Neuronal stem cell (in vitro differentiated cells): ENCODE measurements around the gene MTCH1.

Experiments used
- DNase-seq: peaks from one replicate; pipeline ENCODE4 v3.0.0-alpha.2; 2013; ENCODE audit warnings: low spot score
- H2AFZ ChIP-seq: one replicate; pipeline ENCODE4 v1.6.1; 2013; ENCODE audit warnings: mild to moderate bottlenecking, low read length, inconsistent platforms
- H2AK5ac ChIP-seq: 2 replicates; pipeline ENCODE4 v1.6.1; 2013; ENCODE audit warnings: low read depth, mild to moderate bottlenecking, inconsistent platforms, low read length, moderate library complexity, mixed read lengths
- H2BK120ac ChIP-seq: 2 replicates; pipeline ENCODE4 v1.6.1; 2013; ENCODE audit warnings: low read depth, mild to moderate bottlenecking, inconsistent platforms, low read length, moderate library complexity, mixed read lengths
- H2BK12ac ChIP-seq: one replicate; pipeline ENCODE4 v1.6.1; 2013; ENCODE audit warnings: low read length, inconsistent platforms
- H2BK15ac ChIP-seq: 2 replicates; pipeline ENCODE4 v1.6.1; 2013; ENCODE audit warnings: mild to moderate bottlenecking, low read length, inconsistent platforms, mixed read lengths
- H2BK5ac ChIP-seq: one replicate; pipeline ENCODE4 v1.6.1; 2013; ENCODE audit warnings: inconsistent platforms, mild to moderate bottlenecking, low read length, moderate library complexity
- H3K14ac ChIP-seq: one replicate; pipeline ENCODE4 v1.6.1; 2013; ENCODE audit warnings: low read length, inconsistent platforms
- H3K18ac ChIP-seq: 2 replicates; pipeline ENCODE4 v1.6.1; 2013; ENCODE audit warnings: low read length, inconsistent platforms
- H3K23ac ChIP-seq: 2 replicates; pipeline ENCODE4 v1.6.1; 2013; ENCODE audit warnings: low read depth, mild to moderate bottlenecking, mixed read lengths, low read length, inconsistent platforms; ENCODE audit not compliant: poor library complexity
- H3K27ac ChIP-seq: replicated peaks from 3 replicates; pipeline ENCODE4 v1.5.1; 2013; ENCODE audit warnings: low read length, inconsistent platforms
- H3K27me3 ChIP-seq, 3 experiments: 2 replicates each; pipeline ENCODE4 v1.6.1; 2013; ENCODE audit warnings: low read length in 3 of 3, mild to moderate bottlenecking in 2 of 3, inconsistent platforms in 1 of 3, low read depth in 1 of 3, mixed read lengths in 1 of 3, moderate library complexity in 1 of 3; ENCODE audit not compliant: control insufficient read depth in 3 of 3, insufficient read depth in 3 of 3
- H3K36me3 ChIP-seq, 2 donors: replicated peaks in 1 of 2; 2 replicates each; pipeline ENCODE4 v1.6.1; 2013; ENCODE audit warnings: low read length in 2 of 2; ENCODE audit not compliant: control insufficient read depth in 2 of 2, insufficient read depth in 2 of 2
- H3K4ac ChIP-seq: 2 replicates; pipeline ENCODE4 v1.6.1; 2013; ENCODE audit warnings: inconsistent platforms, mild to moderate bottlenecking, low read length, moderate library complexity
- H3K4me1 ChIP-seq, 2 donors: 1 replicate in 1 of 2; 2 replicates in 1 of 2; pipeline ENCODE4 v1.6.1; 2013; ENCODE audit warnings: low read length in 2 of 2, low read depth in 1 of 2; ENCODE audit not compliant: control insufficient read depth in 2 of 2, insufficient read depth in 1 of 2
- H3K4me2 ChIP-seq: one replicate; pipeline ENCODE4 v1.6.1; 2013; ENCODE audit warnings: mild to moderate bottlenecking, low read length, inconsistent platforms; ENCODE audit not compliant: insufficient read depth, poor library complexity, severe bottlenecking
- H3K4me3 ChIP-seq, 2 donors: 2 replicates each; pipeline ENCODE4 v1.5.1; 2013; ENCODE audit warnings: low read length in 2 of 2, mild to moderate bottlenecking in 2 of 2, inconsistent platforms in 1 of 2, moderate library complexity in 1 of 2
- H3K79me1 ChIP-seq: one replicate; pipeline ENCODE4 v1.6.1; 2013; ENCODE audit warnings: low read depth, mild to moderate bottlenecking, inconsistent platforms, low read length, moderate library complexity
- H3K9ac ChIP-seq: one replicate; pipeline ENCODE4 v1.6.1; 2013; ENCODE audit warnings: mild to moderate bottlenecking, low read depth, low read length, inconsistent platforms; ENCODE audit not compliant: poor library complexity
- H3K9me3 ChIP-seq, 2 donors: replicated peaks in 1 of 2; 2 replicates each; pipeline versions ENCODE3 to v1.6.1; 2013; ENCODE audit warnings: low read length in 2 of 2, mild to moderate bottlenecking in 2 of 2, inconsistent platforms in 1 of 2, low read depth in 1 of 2, mixed read lengths in 1 of 2, moderate library complexity in 1 of 2; ENCODE audit not compliant: control insufficient read depth in 2 of 2, insufficient read depth in 1 of 2
- H4K8ac ChIP-seq: one replicate; pipeline ENCODE4 v1.6.1; 2013; ENCODE audit warnings: low read depth, mild to moderate bottlenecking, inconsistent platforms, low read length, moderate library complexity
- H4K91ac ChIP-seq: one replicate; pipeline ENCODE4 v1.6.1; 2013; ENCODE audit warnings: low read length, low read depth, mild to moderate bottlenecking, inconsistent platforms; ENCODE audit not compliant: poor library complexity
- WGBS, 2 donors: extraction: QIAGEN DNeasy Blood & Tissue Kit; methylation state at CpG; one replicate each; pipeline ENCODE4 v1.1.7; 2013; ENCODE audit warnings: missing lambda C conversion rate in 2 of 2, mixed read lengths in 1 of 2; ENCODE audit not compliant: insufficient read length in 2 of 2, insufficient replicate concordance in 1 of 2; ENCODE audit errors: extremely low coverage in 2 of 2; 5-methylcytosine and 5-hydroxymethylcytosine counted together

MTCH1 gene

DNA sequence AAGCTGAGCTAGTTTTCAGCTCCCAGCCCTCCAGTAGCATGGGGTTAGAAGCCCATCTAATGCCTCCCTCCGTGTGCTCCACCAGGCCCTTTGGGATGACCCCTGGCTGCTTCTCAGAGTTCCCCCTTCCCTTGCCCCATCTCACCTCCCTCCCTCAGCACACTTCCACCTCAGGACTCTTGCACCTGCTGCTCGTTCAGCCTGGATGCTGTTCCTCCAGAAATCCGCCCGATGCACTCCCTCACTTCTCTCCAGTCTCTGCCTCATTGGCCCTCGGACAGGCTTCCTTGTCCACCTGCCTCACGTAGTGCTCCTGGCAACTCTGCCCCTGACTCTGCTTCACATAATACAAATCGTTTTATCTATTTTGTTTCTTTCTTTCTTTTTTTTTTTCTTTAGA, 46.2 kb upstream of the MTCH1 start:
- no peak overlapping the region for H3K23ac ChIP-seq

DNA sequence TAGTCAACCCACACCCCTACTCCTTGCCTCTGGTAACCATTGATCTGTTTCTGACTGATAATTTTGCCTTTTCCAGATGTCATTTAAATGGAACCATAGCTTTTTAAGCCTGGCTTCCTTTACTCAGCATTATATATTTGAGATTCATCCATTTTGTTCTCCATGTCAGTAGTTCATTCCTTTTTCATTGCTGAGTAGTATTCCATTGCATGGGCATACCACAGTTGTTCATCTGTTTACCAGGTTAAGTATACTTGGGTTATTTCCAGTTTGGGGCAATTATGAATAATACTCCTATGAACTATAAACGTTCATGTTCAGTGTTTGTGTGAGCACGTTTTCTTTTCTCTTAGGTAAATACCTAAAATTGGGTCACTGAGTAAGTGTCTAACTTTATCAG, 44.6 kb upstream of the MTCH1 start:
- Histone ChIP-seq H3K4ac (no peak overlapping the region), H3K27me3 (no peaks in the 10 kb centered on the region), H3K4me1 (no peaks in the 10 kb centered on the region), H2BK15ac (no peak overlapping the region), H3K18ac (no peak overlapping the region), H3K23ac (no peak overlapping the region), H3K4me2 (no peak overlapping the region), H2BK5ac (no peak overlapping the region), H2AFZ (no peak overlapping the region), H2BK12ac (no peak overlapping the region), H3K36me3 (no peaks in the 10 kb centered on the region), H3K9ac (no peak overlapping the region), H3K4me3 (no peak overlapping the region), H4K8ac (no peak overlapping the region), H2AK5ac (no peak overlapping the region), H3K9me3 (peaks cover 5 to 7% of the 10 kb centered on the region in 2 donors), H2BK120ac (no peak overlapping the region), H3K27ac (no peak overlapping the region), H3K14ac (no peak overlapping the region), H4K91ac (no peak overlapping the region), H3K79me1 (no peaks in the 10 kb centered on the region)
- no CpG with 5 or more reads among the region's 2 CpGs for WGBS, 2 donors
- DNase-seq = no peak

More for the DNA sequence above, 46.2 kb upstream of the MTCH1 start:
- H3K4me3 ChIP-seq = no peak overlapping the region
- H4K91ac ChIP-seq = no peak overlapping the region
- H3K9me3 ChIP-seq = peaks cover 5 to 7% of the 10 kb centered on the region in 2 donors
- H2BK120ac ChIP-seq = no peak overlapping the region
- H3K36me3 ChIP-seq = no peaks in the 10 kb centered on the region
- H3K4me2 ChIP-seq = no peak overlapping the region
- no peak overlapping the region for H3K18ac ChIP-seq
- H2BK12ac ChIP-seq = no peak overlapping the region
- H3K9ac ChIP-seq = no peak overlapping the region
- no peak overlapping the region for H2AK5ac ChIP-seq
- no peak overlapping the region for H4K8ac ChIP-seq
- no peak overlapping the region for H2BK15ac ChIP-seq
- no peaks in the 10 kb centered on the region for H3K27me3 ChIP-seq
- H3K4me1 ChIP-seq = no peaks in the 10 kb centered on the region
- H2BK5ac ChIP-seq = no peak overlapping the region
- no peaks in the 10 kb centered on the region for H3K79me1 ChIP-seq
- H3K14ac ChIP-seq = no peak overlapping the region
- no peak for DNase-seq
- WGBS, 2 donors = no CpG with 5 or more reads among the region's 7 CpGs
- H3K27ac ChIP-seq = no peak overlapping the region
- H2AFZ ChIP-seq = no peak overlapping the region
- H3K4ac ChIP-seq = no peak overlapping the region

DNA sequence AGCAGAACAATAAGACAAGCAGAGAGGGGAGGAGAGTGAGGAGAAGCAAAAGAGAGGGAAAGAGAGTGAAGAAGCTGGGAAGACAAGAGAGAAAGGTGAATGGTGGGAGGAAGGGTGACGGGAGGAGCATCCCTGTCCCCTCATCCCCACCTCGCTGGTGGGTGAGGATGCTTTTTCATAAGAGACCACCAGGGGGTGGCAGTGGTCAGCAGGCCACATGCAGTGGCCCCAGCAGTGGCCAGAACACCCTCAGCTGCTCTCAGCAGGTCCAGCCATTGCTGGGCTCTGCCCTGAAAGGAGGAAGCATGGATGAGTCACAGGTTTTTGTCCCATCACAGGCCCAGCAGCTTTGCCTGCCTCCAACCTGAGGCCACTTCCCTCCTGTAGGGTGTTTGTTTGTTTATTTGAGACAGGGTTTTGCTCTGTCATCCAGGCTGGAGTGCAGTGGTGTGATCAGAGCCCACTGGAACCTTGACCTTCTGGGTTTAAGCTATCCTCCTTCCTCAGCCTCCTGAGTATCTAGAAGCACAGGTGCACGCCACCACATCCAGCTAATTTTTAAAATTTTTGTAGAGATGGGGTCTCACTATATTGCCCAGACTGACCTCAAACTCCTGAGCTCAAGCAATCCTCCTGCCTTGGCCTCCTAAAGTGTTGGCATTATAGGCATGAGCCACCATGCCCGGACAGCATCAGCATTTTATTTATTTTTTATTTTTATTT, 43.4 kb upstream of the MTCH1 start:
- Histone ChIP-seq H3K4me1 (no peaks in the 10 kb centered on the region), H2AFZ (no peak overlapping the region), H3K23ac (no peak overlapping the region), H4K8ac (no peak overlapping the region), H3K27ac (no peak overlapping the region), H3K79me1 (no peaks in the 10 kb centered on the region), H2BK120ac (no peak overlapping the region), H2BK15ac (no peak overlapping the region), H3K18ac (no peak overlapping the region), H3K9ac (no peak overlapping the region), H3K4ac (no peak overlapping the region), H2AK5ac (no peak overlapping the region), H2BK12ac (no peak overlapping the region), H2BK5ac (no peak overlapping the region), H3K14ac (no peak overlapping the region), H3K4me2 (no peak overlapping the region), H3K36me3 (no peaks in the 10 kb centered on the region), H3K4me3 (no peak overlapping the region), H3K9me3 (peaks cover 5 to 7% of the 10 kb centered on the region in 2 donors), H4K91ac (no peak overlapping the region), H3K27me3 (no peaks in the 10 kb centered on the region)
- no CpG with 5 or more reads among the region's 4 CpGs for WGBS, 2 donors
- DNase-seq = peak; percentile 48

DNA sequence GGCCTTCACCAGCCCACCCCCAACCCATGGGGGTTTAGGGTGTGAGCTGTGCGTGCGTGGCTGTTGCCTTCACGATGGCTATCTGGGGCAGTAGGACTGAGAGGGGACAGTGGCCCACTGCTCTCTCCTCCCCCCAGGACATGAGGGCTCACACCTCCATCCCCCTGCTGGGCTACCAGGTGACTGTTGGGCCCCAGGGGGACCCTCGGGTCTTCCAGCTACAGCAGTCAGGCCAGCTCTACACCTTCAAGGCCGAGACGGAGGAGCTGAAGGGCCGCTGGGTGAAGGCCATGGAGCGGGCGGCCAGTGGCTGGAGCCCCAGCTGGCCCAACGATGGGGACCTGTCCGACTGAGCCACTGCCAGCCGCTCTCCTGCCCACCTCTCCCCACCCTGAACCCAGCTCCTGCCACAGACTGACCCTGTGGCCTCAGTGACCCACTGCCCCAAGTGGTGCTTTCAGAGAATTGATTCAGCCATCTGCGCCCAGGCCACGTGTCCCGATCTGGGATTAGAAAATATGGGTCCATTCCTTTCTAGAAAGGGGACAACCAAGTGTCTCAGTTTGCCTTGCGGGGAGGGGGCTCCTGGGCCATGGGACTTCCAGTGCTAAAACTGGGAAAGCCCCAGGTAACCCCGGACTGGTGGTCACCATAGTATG, 41.9 kb upstream of the MTCH1 start:
- Histone ChIP-seq H3K9ac (no peak overlapping the region), H3K27ac (no peak overlapping the region), H3K4me1 (no peaks in the 10 kb centered on the region), H3K23ac (peak overlapping the region; percentile 12), H2AFZ (no peak overlapping the region), H3K14ac (no peak overlapping the region), H3K18ac (peak overlapping the region; percentile 33), H2BK12ac (no peak overlapping the region), H3K4me3 (no peak overlapping the region), H2BK5ac (no peak overlapping the region), H2BK120ac (no peak overlapping the region), H3K4me2 (no peak overlapping the region), H3K27me3 (peaks cover 0 to 6% (median 0%) of the 10 kb centered on the region in 3 experiments), H3K9me3 (peaks cover 5 to 7% of the 10 kb centered on the region in 2 donors), H2AK5ac (peak overlapping the region; percentile 70), H2BK15ac (peak overlapping the region; percentile 60), H4K91ac (peak overlapping the region; percentile 93), H4K8ac (no peak overlapping the region), H3K79me1 (no peaks in the 10 kb centered on the region), H3K4ac (no peak overlapping the region), H3K36me3 (no peaks in the 10 kb centered on the region)
- WGBS, 2 donors = no CpG with 5 or more reads among the region's 17 CpGs
- DNase-seq = no peak
